GM20431 (cell line): ENCODE data around the gene SLC19A1.

Source experiments
- in situ Hi-C: fragments of 300-500 bp; cut with MseI, MboI; formaldehyde crosslinking; loops from one replicate; pipeline ENCODE4 v1.15.0; 2020; ENCODE audit warnings: low sequenced_read_pairs; ENCODE audit not compliant: unreplicated experiment

Gene SLC19A1

GRCh38 chr21:45482899-45483821 is 59.1 kb downstream of the SLC19A1 start:
- in situ Hi-C loops, result no loop called here

GRCh38 chr21:45481977-45482898 is 60.0 kb downstream of the SLC19A1 start:
- in situ Hi-C loops, result no loop called here

- in situ Hi-C loops, result no loop called here
Observed at GRCh38 chr21:45481566-45481965, 60.7 kb downstream of the SLC19A1 start.

GRCh38 chr21:45480701-45481500 is 61.3 kb downstream of the SLC19A1 start:
- in situ Hi-C loops, result no loop called here

- in situ Hi-C loops, result no loop called here
Observed at GRCh38 chr21:45479691-45480675, 62.3 kb downstream of the SLC19A1 start.

GRCh38 chr21:45478816-45479669 is 63.2 kb downstream of the SLC19A1 start:
- in situ Hi-C loops, result no loop called here

GRCh38 chr21:45478115-45478801 is 64.0 kb downstream of the SLC19A1 start:
- in situ Hi-C loops, result no loop called here

GRCh38 chr21:45477176-45478114 is 64.8 kb downstream of the SLC19A1 start:
- in situ Hi-C loops, result no loop called here

GRCh38 chr21:45476582-45476981 is 65.7 kb downstream of the SLC19A1 start:
- in situ Hi-C loops, result no loop called here

GRCh38 chr21:45475797-45476570 is 66.3 kb downstream of the SLC19A1 start:
- in situ Hi-C loops, result no loop called here

- in situ Hi-C loops, result no loop called here
Observed at GRCh38 chr21:45475004-45475685, 67.1 kb downstream of the SLC19A1 start.

- in situ Hi-C loops, result no loop called here
Observed at GRCh38 chr21:45474323-45474950, 67.8 kb downstream of the SLC19A1 start.

- in situ Hi-C loops, result no loop called here
Observed at GRCh38 chr21:45473496-45474322, 68.5 kb downstream of the SLC19A1 start.
